GM06990 (cell line): ENCODE data around the gene SLAMF7.
A peak's percentile ranks its signal among the peaks of the same experiment; 100 is the strongest.

Source experiments
- DNase-seq: peaks from one replicate; pipeline ENCODE4 v3.0.0-alpha.2; 2011; ENCODE audit not compliant: insufficient read length; ENCODE audit errors: extremely low read depth
- H3K27me3 ChIP-seq: replicated peaks from 2 replicates; pipeline ENCODE4 v1.6.0; 2011; ENCODE audit warnings: low read length; ENCODE audit not compliant: control insufficient read depth, insufficient read depth
- H3K36me3 ChIP-seq: 2 replicates; pipeline ENCODE4 v1.5.1; 2011; ENCODE audit warnings: low read length; ENCODE audit not compliant: control insufficient read depth, insufficient read depth
- H3K4me3 ChIP-seq: replicated peaks from 2 replicates; pipeline ENCODE4 v1.5.1; 2011; ENCODE audit warnings: low read depth, mild to moderate bottlenecking, control low read depth, low read length
- TF ChIP-seq, protein P1 (sequence below): IDR thresholded peaks from 2 replicates; pipeline ENCODE4 v1.5.1; 2011; ENCODE audit warnings: low read length, control low read depth, mild to moderate bottlenecking, inconsistent platforms; ENCODE audit not compliant: insufficient read depth, poor library complexity, severe bottlenecking

SLAMF7 gene

DNA sequence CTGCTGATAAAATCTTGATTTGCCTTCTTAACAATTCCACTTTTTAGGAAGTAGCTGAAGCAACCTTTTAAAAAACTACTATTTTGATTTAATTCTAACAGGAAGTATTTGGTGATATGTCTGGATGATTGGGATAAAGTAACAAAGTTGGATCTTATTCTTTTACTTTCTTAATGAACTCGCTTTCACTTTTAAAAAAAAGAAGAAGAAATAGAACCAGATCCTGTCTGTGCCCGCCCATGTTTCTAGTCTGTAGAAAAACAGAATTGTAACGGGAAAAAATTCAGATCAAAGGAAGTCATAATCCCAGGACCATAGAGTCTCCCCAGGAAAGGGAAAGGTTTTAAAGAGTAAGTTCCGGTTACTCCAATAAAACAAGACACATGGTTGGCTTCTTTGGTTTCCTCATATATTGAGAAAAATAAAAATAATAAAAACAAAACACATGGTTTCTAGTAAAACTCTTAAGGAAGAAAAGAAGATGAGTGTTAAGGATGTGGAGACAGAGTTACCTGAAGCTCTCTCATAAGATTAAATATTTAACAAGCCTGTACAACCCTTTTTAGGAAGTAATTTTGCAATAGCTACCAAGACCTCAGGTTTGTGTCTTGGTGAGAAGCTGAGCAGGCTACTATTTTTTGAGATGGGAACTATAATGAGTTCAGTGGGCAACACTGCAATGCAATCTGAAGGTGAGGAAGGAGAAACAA lies 32.4 kb upstream of the SLAMF7 start:
- H3K27me3 ChIP-seq: no peaks in the 10 kb centered on the region
- TF ChIP-seq, protein P1, sequence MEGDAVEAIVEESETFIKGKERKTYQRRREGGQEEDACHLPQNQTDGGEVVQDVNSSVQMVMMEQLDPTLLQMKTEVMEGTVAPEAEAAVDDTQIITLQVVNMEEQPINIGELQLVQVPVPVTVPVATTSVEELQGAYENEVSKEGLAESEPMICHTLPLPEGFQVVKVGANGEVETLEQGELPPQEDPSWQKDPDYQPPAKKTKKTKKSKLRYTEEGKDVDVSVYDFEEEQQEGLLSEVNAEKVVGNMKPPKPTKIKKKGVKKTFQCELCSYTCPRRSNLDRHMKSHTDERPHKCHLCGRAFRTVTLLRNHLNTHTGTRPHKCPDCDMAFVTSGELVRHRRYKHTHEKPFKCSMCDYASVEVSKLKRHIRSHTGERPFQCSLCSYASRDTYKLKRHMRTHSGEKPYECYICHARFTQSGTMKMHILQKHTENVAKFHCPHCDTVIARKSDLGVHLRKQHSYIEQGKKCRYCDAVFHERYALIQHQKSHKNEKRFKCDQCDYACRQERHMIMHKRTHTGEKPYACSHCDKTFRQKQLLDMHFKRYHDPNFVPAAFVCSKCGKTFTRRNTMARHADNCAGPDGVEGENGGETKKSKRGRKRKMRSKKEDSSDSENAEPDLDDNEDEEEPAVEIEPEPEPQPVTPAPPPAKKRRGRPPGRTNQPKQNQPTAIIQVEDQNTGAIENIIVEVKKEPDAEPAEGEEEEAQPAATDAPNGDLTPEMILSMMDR: no peak
- H3K4me3 ChIP-seq: peak overlapping the region; percentile 98
- peaks cover 14% of the 10 kb centered on the region for H3K36me3 ChIP-seq
- DNase-seq: no peak

- Histone ChIP-seq H3K4me3 (peak overlapping the region; percentile 98), H3K36me3 (peaks cover 13% of the 10 kb centered on the region), H3K27me3 (no peaks in the 10 kb centered on the region)
Observed at GRCh38 chr1:160707236-160708064, 31.6 kb upstream of the SLAMF7 start.

GRCh38 chr1:160708118-160708517 lies 30.9 kb upstream of the SLAMF7 start:
- Histone ChIP-seq H3K36me3 (peaks cover 9% of the 10 kb centered on the region), H3K27me3 (no peaks in the 10 kb centered on the region), H3K4me3 (peak overlapping the region; percentile 98)
- TF ChIP-seq, protein P1: no peak
- peak; percentile 57 for DNase-seq

More at GRCh38 chr1:160707236-160708064, 31.6 kb upstream of the SLAMF7 start:
- peak; percentile 45 for DNase-seq
- TF ChIP-seq, protein P1: no peak

DNA sequence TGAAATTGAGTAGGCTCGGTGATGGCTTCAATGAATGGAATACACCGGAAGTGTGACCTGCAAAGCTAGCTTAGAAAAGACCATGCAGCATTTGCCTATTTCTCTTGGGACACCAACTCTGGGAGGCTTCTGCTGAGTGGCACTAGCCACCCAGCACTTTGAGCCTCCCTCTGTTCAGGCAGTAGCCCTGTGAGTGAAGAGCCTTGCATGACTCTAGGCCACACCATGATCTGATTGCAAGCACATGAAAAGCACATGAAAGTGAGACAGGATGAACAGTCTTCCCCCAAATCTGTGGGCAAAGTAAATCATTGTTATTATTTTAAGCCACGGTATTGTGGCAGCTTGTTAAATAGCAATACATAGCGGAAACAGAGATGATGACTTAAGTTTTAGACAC lies 30.2 kb upstream of the SLAMF7 start:
- DNase-seq: peak; percentile 54

DNA sequence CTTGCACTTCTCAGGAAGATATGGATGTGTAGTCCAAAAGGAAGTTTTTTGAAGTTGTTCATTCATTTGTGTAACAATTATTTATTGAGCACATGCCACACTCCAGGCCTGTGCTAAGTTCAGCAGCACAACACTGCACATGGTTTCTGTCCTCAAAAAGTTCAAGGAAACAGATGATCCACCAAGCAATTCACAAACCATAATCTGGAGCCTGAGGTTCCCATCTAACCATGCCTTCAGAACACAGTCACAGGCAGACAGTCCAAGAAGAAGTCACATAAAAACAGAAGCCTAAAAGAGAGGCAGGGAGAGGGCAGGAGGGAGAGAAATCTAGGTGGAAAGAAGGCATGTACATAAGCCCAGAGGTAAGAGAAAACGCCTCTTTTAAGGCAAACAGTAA lies 29.3 kb upstream of the SLAMF7 start:
- DNase-seq: no peak
- Histone ChIP-seq H3K4me3 (peak overlapping the region; percentile 98), H3K36me3 (peaks cover 5% of the 10 kb centered on the region), H3K27me3 (no peaks in the 10 kb centered on the region)
- TF ChIP-seq, protein P1: no peak

More for the DNA sequence above, 30.2 kb upstream of the SLAMF7 start:
- H3K4me3 ChIP-seq: peak overlapping the region; percentile 98
- H3K36me3 ChIP-seq: peaks cover 7% of the 10 kb centered on the region
- TF ChIP-seq, protein P1: no peak
- no peaks in the 10 kb centered on the region for H3K27me3 ChIP-seq
